IMR-90 (cell line): Measurements from ENCODE around the gene GRIN2B. TPM values are rescaled to one million over a fixed set of nuclear protein-coding genes. Genes with fewer than 3 reads are reported as not detected.

Source experiments
- ATAC-seq: fragments of 200-7000 bp; cut with Tn5 transposase; 2 replicates; pipeline ENCODE4 v1.9.1; 2020; ENCODE audit warnings: low read depth, mild to moderate bottlenecking, moderate library complexity
- BruUV-seq: library from RNA; stranded (reverse); fragments of 400-500 nt; replicated peaks from 2 replicates; lab custom pipeline; 2021; lab: Mats Ljungman, UMichigan
- CTCF ChIA-PET: fragments of 300-600 bp; formaldehyde crosslinking; extraction: SDS; loops from one replicate; lab custom pipeline; 2021; ENCODE audit warnings: antibody characterized with exemption; lab: Yijun Ruan, JAX
- POLR2A ChIA-PET: fragments of 300-600 bp; sonication (Branson Sonifier 250); formaldehyde crosslinking; loops from one replicate; lab custom pipeline; 2022; ENCODE audit warnings: antibody characterized with exemption; ENCODE audit not compliant: unreplicated experiment; lab: Charles Lee
- DNase-seq: peaks from one replicate; pipeline ENCODE4 v3.0.0; 2013
- H2AFZ ChIP-seq: replicated peaks from 2 replicates; pipeline ENCODE3; 2013; ENCODE audit warnings: low read length, mild to moderate bottlenecking; ENCODE audit not compliant: poor library complexity
- H2AK5ac ChIP-seq: 2 replicates; pipeline ENCODE4 v1.6.1; 2013; ENCODE audit warnings: low read depth, low read length, inconsistent platforms
- H2AK9ac ChIP-seq: replicated peaks from 2 replicates; pipeline ENCODE3; 2013; ENCODE audit warnings: mild to moderate bottlenecking, low read depth, low read length, moderate library complexity; ENCODE audit not compliant: poor library complexity
- H2BK120ac ChIP-seq: 2 replicates; pipeline ENCODE4 v1.6.1; 2013; ENCODE audit warnings: low read depth, low read length, inconsistent platforms
- H2BK15ac ChIP-seq: 3 replicates; pipeline ENCODE4 v1.6.1; 2013; ENCODE audit warnings: low read depth, low read length, inconsistent platforms
- H2BK20ac ChIP-seq: 2 replicates; pipeline ENCODE4 v1.6.1; 2013; ENCODE audit warnings: low read depth, mild to moderate bottlenecking, inconsistent platforms, low read length, moderate library complexity
- H2BK5ac ChIP-seq: 2 replicates; pipeline ENCODE4 v1.6.1; 2013; ENCODE audit warnings: mild to moderate bottlenecking, low read depth, low read length, inconsistent platforms; ENCODE audit not compliant: poor library complexity, severe bottlenecking
- H3K14ac ChIP-seq: replicated peaks from 2 replicates; pipeline ENCODE4 v1.6.1; 2013; ENCODE audit warnings: low read depth, low read length, inconsistent platforms
- H3K18ac ChIP-seq: 2 replicates; pipeline ENCODE4 v1.6.1; 2013; ENCODE audit warnings: low read depth, low read length, control low read depth
- H3K23ac ChIP-seq: 2 replicates; pipeline ENCODE4 v1.6.1; 2013; ENCODE audit warnings: low read depth, low read length, inconsistent platforms
- H3K27ac ChIP-seq: 2 replicates; pipeline ENCODE4 v1.5.1; 2013; ENCODE audit warnings: mild to moderate bottlenecking, control low read depth, low read length; ENCODE audit not compliant: insufficient read depth
- H3K27me3 ChIP-seq: 2 replicates; pipeline ENCODE4 v1.6.1; 2013; ENCODE audit warnings: low read length; ENCODE audit not compliant: control insufficient read depth, insufficient read depth
- H3K36me3 ChIP-seq: 2 replicates; pipeline ENCODE4 v1.6.1; 2013; ENCODE audit warnings: low read length, mixed read lengths; ENCODE audit not compliant: control insufficient read depth, insufficient read depth
- H3K4ac ChIP-seq: 2 replicates; pipeline ENCODE4 v1.6.1; 2013; ENCODE audit warnings: low read depth, low read length, inconsistent platforms
- H3K4me1 ChIP-seq: 2 replicates; pipeline ENCODE4 v1.6.1; 2013; ENCODE audit warnings: low read length, mixed read lengths; ENCODE audit not compliant: control insufficient read depth, insufficient read depth
- H3K4me2 ChIP-seq: 2 replicates; pipeline ENCODE4 v1.6.1; 2013; ENCODE audit warnings: low read depth, mild to moderate bottlenecking, control low read depth, low read length, moderate library complexity
- H3K4me3 ChIP-seq: 2 replicates; pipeline ENCODE4 v1.5.1; 2013; ENCODE audit warnings: low read depth, mild to moderate bottlenecking, control low read depth, low read length, moderate library complexity; ENCODE audit not compliant: insufficient read depth
- H3K56ac ChIP-seq: 2 replicates; pipeline ENCODE4 v1.6.1; 2013; ENCODE audit warnings: low read length, inconsistent platforms; ENCODE audit not compliant: insufficient read depth; ENCODE audit errors: extremely low read depth
- H3K79me1 ChIP-seq, 2 experiments: 2 replicates each; pipeline ENCODE4 v1.6.1; 2013; ENCODE audit warnings: low read length in 2 of 2, inconsistent platforms in 1 of 2, low read depth in 1 of 2
- H3K9ac ChIP-seq: 2 replicates; pipeline ENCODE4 v1.6.1; 2013; ENCODE audit warnings: low read depth, low read length, control low read depth
- H3K9me1 ChIP-seq: 2 replicates; pipeline ENCODE4 v1.6.1; 2013; ENCODE audit warnings: low read length, inconsistent platforms; ENCODE audit not compliant: insufficient read depth
- H3K9me3 ChIP-seq: 2 replicates; pipeline ENCODE4 v1.6.1; 2013; ENCODE audit warnings: low read length; ENCODE audit not compliant: control insufficient read depth, insufficient read depth
- H4K20me1 ChIP-seq: 2 replicates; pipeline ENCODE4 v1.6.1; 2013; ENCODE audit warnings: low read length, inconsistent platforms; ENCODE audit not compliant: insufficient read depth
- H4K5ac ChIP-seq: 2 replicates; pipeline ENCODE4 v1.6.1; 2013; ENCODE audit warnings: mild to moderate bottlenecking, low read depth, low read length, control low read depth
- H4K8ac ChIP-seq, 2 experiments: 2 replicates each; pipeline ENCODE4 v1.6.1; 2013; ENCODE audit warnings: low read depth in 2 of 2, low read length in 2 of 2, control low read depth in 1 of 2, inconsistent platforms in 1 of 2
- H4K91ac ChIP-seq: 2 replicates; pipeline ENCODE4 v1.6.1; 2013; ENCODE audit warnings: low read depth, low read length, inconsistent platforms; ENCODE audit not compliant: insufficient read depth
- CHD1 ChIP-seq: IDR thresholded peaks from 2 replicates; pipeline ENCODE4 v1.6.1; 2012; ENCODE audit warnings: low read depth, low read length, improper control_type of control experiment
- MXI1 ChIP-seq: IDR thresholded peaks from 2 replicates; pipeline ENCODE4 v1.6.1; 2012; ENCODE audit warnings: low read depth, mild to moderate bottlenecking, low read length, moderate library complexity, borderline replicate concordance
- POLR2A ChIP-seq: IDR thresholded peaks from 2 replicates; pipeline ENCODE4 v1.6.1; 2012; ENCODE audit warnings: mild to moderate bottlenecking, low read depth, low read length
- RAD21 ChIP-seq: IDR thresholded peaks from 2 replicates; pipeline ENCODE4 v1.6.1; 2012; ENCODE audit warnings: low read length, improper control_type of control experiment
- RCOR1 ChIP-seq: IDR thresholded peaks from 2 replicates; pipeline ENCODE4 v1.6.1; 2012; ENCODE audit warnings: mild to moderate bottlenecking, low read length, improper control_type of control experiment; ENCODE audit not compliant: insufficient replicate concordance
- RFX5 ChIP-seq: IDR thresholded peaks from 2 replicates; pipeline ENCODE4 v1.8.0; 2012; ENCODE audit warnings: low read depth, mild to moderate bottlenecking, low read length, moderate library complexity
- SMC3 ChIP-seq: fragments of 150-350 bp; IDR thresholded peaks from 2 replicates; pipeline ENCODE4 v1.6.1; 2016; ENCODE audit warnings: low read depth, mild to moderate bottlenecking, antibody characterized with exemption, low read length, moderate library complexity
- WGBS, 2 experiments: methylation state at CpG; one replicate each; pipeline versions ENCODE4 v1.1.5 to v1.1.7; 2013; ENCODE audit warnings: missing lambda C conversion rate in 2 of 2; ENCODE audit not compliant: insufficient read length in 1 of 2; ENCODE audit errors: extremely low coverage in 2 of 2; 5-methylcytosine and 5-hydroxymethylcytosine counted together
- dilution Hi-C: fragments of 300-500 bp; cut with HindIII; formaldehyde crosslinking; loops from one replicate; pipeline ENCODE4 v1.14.3; 2018; ENCODE audit warnings: low sequenced_read_pairs; ENCODE audit not compliant: unreplicated experiment
- in situ Hi-C: fragments of 300-500 bp; cut with MboI; formaldehyde crosslinking; loops from 3 replicates; pipeline ENCODE4 v1.14.3; 2019; ENCODE audit warnings: low sequenced_read_pairs, inconsistent platforms, mixed read lengths
- intact Hi-C: fragments of 100-400 bp; cut with micrococcal nuclease; formaldehyde crosslinking; loops from 2 replicates; pipeline ENCODE4 v1.10.0; 2022
- polyA plus RNA-seq, 3 experiments: library from polyadenylated mRNA; depleted of rRNA; stranded (reverse); fragments of >200 nt; gene quantifications; 2 replicates each; pipeline ENCODE4 v1.2.3, GENCODE V29; 2012; ENCODE audit warnings: low replicate concordance in 1 of 3
- total RNA-seq: library from RNA; depleted of rRNA; stranded (reverse); fragments of >200 nt; gene quantifications from 2 replicates; pipeline ENCODE4 v1.2.3, GENCODE V29; 2012
- TF ChIP-seq, protein P1 (sequence below): fragments of 150-350 bp; IDR thresholded peaks from 2 replicates; pipeline ENCODE4 v1.6.1; 2017; ENCODE audit warnings: mild to moderate bottlenecking, antibody characterized with exemption, low read length, low read depth
- TF ChIP-seq, protein P2 (sequence below): fragments of 150-350 bp; IDR thresholded peaks from 2 replicates; pipeline ENCODE4 v1.6.1; 2016; ENCODE audit warnings: low read depth, mild to moderate bottlenecking, low read length, moderate library complexity, borderline replicate concordance

The GRIN2B gene
- total and polyA plus RNA-seq, 2 of the 4 experiments (the other 2 are of a cell fraction), result under 0.01 TPM; not detected in 1

DNA sequence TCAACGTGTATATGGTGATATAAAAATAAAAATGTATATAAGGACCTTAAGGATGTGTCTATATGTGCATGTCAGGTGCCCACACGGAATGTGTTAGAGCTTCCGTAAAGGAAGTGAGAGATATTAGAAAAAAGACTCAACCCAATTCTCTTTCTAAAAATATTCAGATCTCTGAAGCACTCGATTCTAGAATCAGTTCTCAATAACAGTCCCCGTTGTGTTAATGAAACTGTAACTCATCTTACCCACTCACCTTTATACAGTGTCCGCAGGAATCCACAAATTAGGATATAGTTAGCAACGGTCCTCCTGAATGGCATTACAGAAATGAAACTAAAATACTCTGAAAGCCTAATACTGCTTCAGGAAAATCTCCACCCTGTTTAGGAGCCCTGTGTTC lies 29.3 kb downstream of the GRIN2B start:
- intact Hi-C loops (no loop called here), in situ Hi-C loops (no loop called here), dilution Hi-C loops (no loop called here)
- DNase-seq, result no peak
- H2BK120ac ChIP-seq, result no peak overlapping the region
- ChIA-PET CTCF (no interaction called here), POLR2A (no interaction called here)
- 0 to 100% methylated on average over 1 of the region's 7 CpGs for WGBS, 2 experiments
- no peak overlapping the region for H4K91ac ChIP-seq
- H2AFZ ChIP-seq, result no peak overlapping the region
- H2AK9ac ChIP-seq, result no peak overlapping the region
- H3K23ac ChIP-seq, result no peak overlapping the region
- no peaks in the 10 kb centered on the region for H3K9me1 ChIP-seq
- no peak overlapping the region for H3K4ac ChIP-seq
- no peak overlapping the region for H2AK5ac ChIP-seq
- no peak overlapping the region for H2BK15ac ChIP-seq
- no peak overlapping the region for H3K4me2 ChIP-seq
- H4K8ac ChIP-seq, result no peak overlapping the region
- H4K5ac ChIP-seq, result no peak overlapping the region
- BruUV-seq, result no TSS peak
- H4K20me1 ChIP-seq, result no peaks in the 10 kb centered on the region
- H3K4me1 ChIP-seq, result no peaks in the 10 kb centered on the region
- H3K79me1 ChIP-seq, result no peaks in the 10 kb centered on the region
- no peak overlapping the region for H3K27ac ChIP-seq
- H3K18ac ChIP-seq, result no peak overlapping the region
- ATAC-seq, result no peak
- H3K56ac ChIP-seq, result no peak overlapping the region
- H3K36me3 ChIP-seq, result no peaks in the 10 kb centered on the region
- no peak overlapping the region for H3K14ac ChIP-seq
- no peak overlapping the region for H2BK20ac ChIP-seq
- no peaks in the 10 kb centered on the region for H3K27me3 ChIP-seq
- H3K9me3 ChIP-seq, result peaks cover 5% of the 10 kb centered on the region; the same call in 1 of the 2 replicates
- TF ChIP-seq, protein P1, sequence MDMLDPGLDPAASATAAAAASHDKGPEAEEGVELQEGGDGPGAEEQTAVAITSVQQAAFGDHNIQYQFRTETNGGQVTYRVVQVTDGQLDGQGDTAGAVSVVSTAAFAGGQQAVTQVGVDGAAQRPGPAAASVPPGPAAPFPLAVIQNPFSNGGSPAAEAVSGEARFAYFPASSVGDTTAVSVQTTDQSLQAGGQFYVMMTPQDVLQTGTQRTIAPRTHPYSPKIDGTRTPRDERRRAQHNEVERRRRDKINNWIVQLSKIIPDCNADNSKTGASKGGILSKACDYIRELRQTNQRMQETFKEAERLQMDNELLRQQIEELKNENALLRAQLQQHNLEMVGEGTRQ, result no peak
- no peak for TF ChIP-seq POLR2A
- TF ChIP-seq CHD1, result no peak
- TF ChIP-seq RAD21, result no peak
- TF ChIP-seq SMC3, result no peak
- TF ChIP-seq, protein P2, sequence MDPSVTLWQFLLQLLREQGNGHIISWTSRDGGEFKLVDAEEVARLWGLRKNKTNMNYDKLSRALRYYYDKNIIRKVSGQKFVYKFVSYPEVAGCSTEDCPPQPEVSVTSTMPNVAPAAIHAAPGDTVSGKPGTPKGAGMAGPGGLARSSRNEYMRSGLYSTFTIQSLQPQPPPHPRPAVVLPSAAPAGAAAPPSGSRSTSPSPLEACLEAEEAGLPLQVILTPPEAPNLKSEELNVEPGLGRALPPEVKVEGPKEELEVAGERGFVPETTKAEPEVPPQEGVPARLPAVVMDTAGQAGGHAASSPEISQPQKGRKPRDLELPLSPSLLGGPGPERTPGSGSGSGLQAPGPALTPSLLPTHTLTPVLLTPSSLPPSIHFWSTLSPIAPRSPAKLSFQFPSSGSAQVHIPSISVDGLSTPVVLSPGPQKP, result no peak
- TF ChIP-seq MXI1, result no peak
- TF ChIP-seq RCOR1, result no peak
- no peak for TF ChIP-seq RFX5
- no peak overlapping the region for H2BK5ac ChIP-seq
- no peak overlapping the region for H3K4me3 ChIP-seq
- H3K9ac ChIP-seq, result no peak overlapping the region
